ENCODE data around the gene VAV2. TPM values are rescaled to one million over a fixed set of nuclear protein-coding genes. Genes with fewer than 3 reads are reported as not detected.
A peak's percentile ranks its signal among the peaks of the same experiment; 100 is the strongest.

Gene VAV2
- total and polyA plus RNA-seq, 9 of the 15 experiments (the other 6 are each of a cell fraction or from before 2014, with no cell fraction given) = 0.01 to 2.7 (median 1.0) TPM; not detected in 1

GRCh38 chr9:133976191-133976861 lies 15.8 kb downstream of the VAV2 start:
- Histone ChIP-seq H3K9ac (ENCODE audit: insufficient read depth in 1 of 2, low read depth in 2 of 2, low read length in 2 of 2) (no peak overlapping the region), H3K79me2 (ENCODE audit: control insufficient read depth, insufficient read depth, low read length) (no peaks in the 10 kb centered on the region), H3K9me3 (replicated peaks; ENCODE audit: control insufficient read depth, insufficient read depth, low read depth, low read length) (no peaks in the 10 kb centered on the region), H2AFZ (ENCODE audit: low read depth, low read length) (no peak overlapping the region), H3K4me3 (no peak overlapping the region), H4K20me1 (replicated peaks; ENCODE audit: control insufficient read depth, insufficient read depth, low read length) (peaks cover 74% of the 10 kb centered on the region), H3K27me3 (ENCODE audit: control insufficient read depth in 2 of 2, insufficient read depth in 2 of 2, low read length in 2 of 2) (peaks cover 24 to 94% of the 10 kb centered on the region in 2 experiments; a peak in 4 of 5 replicates), H3K4me1 (replicated peaks in 1 of 2; ENCODE audit: control insufficient read depth in 2 of 2, insufficient read depth in 2 of 2, low read length in 2 of 2) (peaks cover 0 to 11% of the 10 kb centered on the region in 2 experiments; a peak in 2 of 5 replicates), H3K36me3 (ENCODE audit: control insufficient read depth, insufficient read depth, low read length) (no peaks in the 10 kb centered on the region), H3K4me2 (ENCODE audit: insufficient read depth, low read length) (no peak overlapping the region), H3K9me1 (ENCODE audit: control insufficient read depth, insufficient read depth, low read length) (no peaks in the 10 kb centered on the region), H3K27ac (ENCODE audit: extremely low read depth, low read depth, low read length) (no peak overlapping the region)
- POLR2A ChIA-PET = interaction anchor here (0.6 to 1.3 kb wide), 3 partner anchors 17 to 1521 kb away, joined by 3 to 4 read pairs (median 3); no protein-coding TSS in a partner anchor
- no peak for TF ChIP-seq ZZZ3 (IDR thresholded peaks at IDR 0.05)
- peak; percentile 63 for TF ChIP-seq HNRNPLL (IDR thresholded peaks at IDR 0.05; ENCODE audit: low read depth, low read length, poor library complexity, severe bottlenecking)
- no TSS peak for BruUV-seq (replicated peaks)
- no peak for ATAC-seq
- no peak for DNase-seq (ENCODE audit: extremely low read depth in 1 of 4, low spot score in 3 of 4)
- in situ Hi-C loops (cut with MboI) (no loop called here), intact Hi-C loops (cut with micrococcal nuclease) (no loop called here)
- CTCF ChIA-PET (ENCODE audit: low intra/inter-chr PET ratio) = no interaction called here
- FAIRE-seq = no peak
- WGBS (ENCODE audit: insufficient coverage, low coverage, missing lambda C conversion rate) = 8% methylated on average over 15 of the region's 17 CpGs

GRCh38 chr9:133975511-133975910 lies 16.6 kb downstream of the VAV2 start:
- Histone ChIP-seq H3K4me3 (no peak overlapping the region), H2AFZ (ENCODE audit: low read depth, low read length) (no peak overlapping the region), H3K79me2 (ENCODE audit: control insufficient read depth, insufficient read depth, low read length) (no peaks in the 10 kb centered on the region), H3K27ac (ENCODE audit: extremely low read depth, low read depth, low read length) (no peak overlapping the region), H3K9me1 (ENCODE audit: control insufficient read depth, insufficient read depth, low read length) (no peaks in the 10 kb centered on the region), H3K9me3 (replicated peaks; ENCODE audit: control insufficient read depth, insufficient read depth, low read depth, low read length) (no peaks in the 10 kb centered on the region), H4K20me1 (replicated peaks; ENCODE audit: control insufficient read depth, insufficient read depth, low read length) (peaks cover 72% of the 10 kb centered on the region), H3K36me3 (ENCODE audit: control insufficient read depth, insufficient read depth, low read length) (no peaks in the 10 kb centered on the region), H3K4me1 (replicated peaks in 1 of 2; ENCODE audit: control insufficient read depth in 2 of 2, insufficient read depth in 2 of 2, low read length in 2 of 2) (peaks cover 0 to 13% of the 10 kb centered on the region in 2 experiments; a peak in 2 of 5 replicates), H3K27me3 (ENCODE audit: control insufficient read depth in 2 of 2, insufficient read depth in 2 of 2, low read length in 2 of 2) (peaks cover 24 to 93% of the 10 kb centered on the region in 2 experiments; a peak in 4 of 5 replicates), H3K4me2 (ENCODE audit: insufficient read depth, low read length) (no peak overlapping the region), H3K9ac (ENCODE audit: insufficient read depth in 1 of 2, low read depth in 2 of 2, low read length in 2 of 2) (no peak overlapping the region)
- DNase-seq (ENCODE audit: extremely low read depth in 1 of 4, low spot score in 3 of 4) (no peak), FAIRE-seq (no peak), ATAC-seq (no peak)
- in situ Hi-C loops (cut with MboI) = no loop called here
- BruUV-seq (replicated peaks) = no TSS peak
- POLR2A ChIA-PET = no interaction called here
- intact Hi-C loops (cut with micrococcal nuclease) = no loop called here
- 0% methylated on average over 3 of the region's 3 CpGs for WGBS (ENCODE audit: insufficient coverage, low coverage, missing lambda C conversion rate)
- CTCF ChIA-PET (ENCODE audit: low intra/inter-chr PET ratio) = no interaction called here
- TF ChIP-seq THRB (CRISPR knock-in tag; conservative IDR thresholded peaks at IDR 0.05) = no peak
- TF ChIP-seq NFATC3 (IDR thresholded peaks at IDR 0.05) = no peak
- TF ChIP-seq STAT6 (CRISPR knock-in tag; IDR thresholded peaks at IDR 0.05) = no peak
- TF ChIP-seq ZBTB1 (CRISPR knock-in tag; IDR thresholded peaks at IDR 0.05; ENCODE audit: borderline replicate concordance, low read depth) = no peak
- TF ChIP-seq ZNF436 (CRISPR knock-in tag; IDR thresholded peaks at IDR 0.05) = no peak
- TF ChIP-seq SMC3 (conservative IDR thresholded peaks at IDR 0.05; ENCODE audit: insufficient read depth, low read depth, low read length) = no peak
- TF ChIP-seq HCFC1 (IDR thresholded peaks at IDR 0.05; ENCODE audit: low read depth, low read length) = no peak
- no peak for TF ChIP-seq POLR2G (IDR thresholded peaks at IDR 0.05; ENCODE audit: low read depth, low read length)

Measured in K562 (cell line).